NCI-H1048 (cell line): Measurements from ENCODE around the gene ZNF492.
"Not testable (repeated sequence)": the region's sequence is repeated elsewhere in the genome, so short reads cannot be mapped to it uniquely, and the experiment has no call there.

Experiments used
- DNase-seq: peaks from one replicate; lab custom pipeline; 2025; lab: John Stamatoyannopoulos, UW

ZNF492 gene

DNA sequence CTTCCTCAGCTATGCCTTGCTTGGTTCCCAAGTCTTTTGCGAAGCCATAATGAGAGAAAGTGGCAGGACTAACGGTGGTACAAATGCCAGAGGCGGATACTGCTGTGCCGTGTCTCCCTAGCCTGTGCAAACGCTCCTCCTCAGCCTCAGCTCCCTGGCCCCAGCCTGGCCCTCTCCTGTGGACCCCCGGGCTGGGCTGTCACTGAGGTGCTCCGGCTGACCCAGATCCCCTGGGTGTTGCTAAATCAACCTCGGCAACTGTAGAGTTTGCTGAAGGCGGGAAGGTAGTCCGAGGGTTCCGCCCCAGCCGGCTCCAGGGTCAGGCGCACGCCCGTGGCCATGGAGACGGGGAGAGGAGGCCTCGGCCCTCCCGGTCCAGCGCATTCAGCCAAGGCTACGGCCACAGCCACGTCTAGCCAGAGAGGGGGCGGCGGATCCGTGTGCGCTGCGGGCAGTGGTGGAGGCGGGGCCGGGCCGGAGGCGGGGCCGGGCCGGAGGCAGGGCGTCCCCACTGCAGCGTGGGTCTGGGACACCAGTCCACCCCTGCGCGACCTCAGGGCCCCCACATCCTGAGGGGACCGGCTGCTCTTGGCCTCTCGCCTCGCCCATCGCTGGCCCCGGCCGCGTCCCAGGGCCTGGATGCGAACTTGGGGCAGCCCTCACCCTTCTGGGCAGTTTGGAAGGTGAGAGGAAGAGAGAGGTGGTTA lies 16.4 kb upstream of the ZNF492 start:
- no peak for DNase-seq

DNA sequence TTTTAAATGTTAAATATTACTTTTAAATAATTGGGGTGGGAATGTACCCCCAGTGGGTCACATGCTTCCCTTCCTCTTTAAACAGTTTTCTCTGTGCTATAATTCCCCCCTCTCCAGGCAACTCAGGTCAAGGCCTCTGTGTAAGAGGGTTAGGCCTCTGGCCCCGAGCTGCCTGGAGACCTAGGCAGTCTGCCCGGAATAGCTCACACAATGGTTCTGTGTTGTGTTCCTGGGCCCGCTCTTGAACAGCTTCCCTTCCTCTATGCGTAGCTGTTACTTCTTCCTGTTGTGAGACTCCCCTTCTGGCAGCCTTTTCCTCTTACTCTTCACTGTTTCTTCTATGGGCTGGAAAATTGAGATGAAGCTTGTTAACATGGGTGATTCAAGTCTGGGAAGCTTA lies 14.8 kb upstream of the ZNF492 start:
- DNase-seq = no peak

DNA sequence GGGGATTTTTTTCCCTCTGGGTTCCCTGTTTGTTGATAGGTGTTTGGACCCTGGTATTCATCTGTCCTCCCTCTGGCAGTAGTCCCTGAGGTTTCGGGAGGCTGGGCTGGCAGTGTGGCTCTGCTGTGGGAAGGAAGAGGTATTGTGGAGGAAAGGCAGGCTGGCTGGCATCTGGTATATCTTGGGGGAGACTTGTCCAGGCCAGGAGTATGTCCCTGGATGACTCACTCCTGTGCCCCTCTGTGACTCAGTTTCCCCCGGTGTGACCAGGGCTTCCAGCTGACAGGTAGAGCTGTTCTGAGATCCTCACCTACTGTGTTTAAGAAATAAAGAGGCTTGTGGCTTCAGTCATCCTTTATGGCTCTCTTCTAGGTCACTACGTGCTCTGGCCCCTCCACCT lies 14.2 kb upstream of the ZNF492 start:
- DNase-seq = no peak

DNA sequence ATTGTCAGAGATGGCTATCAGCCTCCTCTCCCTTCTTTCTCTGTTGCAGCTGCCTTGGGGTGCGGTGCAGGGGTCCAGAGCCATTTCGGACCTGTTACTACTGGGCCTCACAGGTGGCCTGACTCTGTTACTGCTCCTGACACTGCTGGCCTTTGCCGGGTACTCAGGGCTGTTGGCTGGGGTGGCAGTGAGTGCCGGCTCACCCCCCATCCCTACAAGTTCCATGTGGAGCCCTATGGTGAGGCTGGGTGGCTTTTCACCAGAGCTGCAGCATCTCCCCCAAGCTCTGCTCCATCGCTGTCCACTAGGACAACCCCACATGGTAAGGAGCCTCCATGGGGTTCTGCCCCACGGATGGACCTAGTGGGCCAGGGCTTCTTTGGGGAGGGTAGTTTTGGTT lies 13.7 kb upstream of the ZNF492 start:
- DNase-seq = no peak

DNA sequence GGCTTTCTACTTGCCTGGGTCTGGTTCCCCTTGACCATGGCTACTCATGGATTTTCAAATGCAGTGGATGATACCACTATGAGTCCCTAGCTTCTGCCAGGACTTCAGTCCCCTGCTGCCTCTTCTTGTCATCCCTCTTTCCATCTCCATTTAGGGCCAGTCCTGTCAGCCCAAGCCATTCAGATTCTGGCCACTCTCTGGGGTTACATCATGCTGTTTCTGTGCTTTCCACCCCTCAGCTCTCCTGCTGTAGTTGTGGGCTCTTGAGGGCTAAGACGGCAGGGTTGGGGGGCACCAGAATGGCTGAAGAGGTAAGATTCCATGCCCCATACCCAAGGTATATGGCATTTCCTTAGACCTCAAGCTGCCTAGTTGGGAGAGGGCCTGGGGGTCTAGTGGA lies 13.2 kb upstream of the ZNF492 start:
- no peak for DNase-seq

DNA sequence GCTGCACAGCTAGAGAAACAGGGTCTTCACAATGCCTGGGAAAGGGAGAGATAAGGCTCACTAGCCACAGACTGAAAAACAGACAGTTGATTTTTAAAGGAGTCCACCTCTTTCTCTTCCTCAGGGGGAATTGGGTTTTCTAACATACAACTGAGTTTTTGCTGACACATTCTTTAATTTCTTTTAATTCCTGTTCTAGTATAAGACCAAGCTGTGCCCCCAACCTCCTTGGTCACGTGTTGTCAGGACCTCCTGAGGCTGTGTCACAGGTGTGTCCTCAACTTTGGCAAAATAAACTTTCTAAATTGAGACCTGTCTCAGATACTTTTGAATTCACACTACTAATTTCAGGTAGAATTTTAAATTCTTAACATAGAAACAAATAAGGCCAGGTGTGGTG lies 12.1 kb upstream of the ZNF492 start:
- no peak for DNase-seq

DNA sequence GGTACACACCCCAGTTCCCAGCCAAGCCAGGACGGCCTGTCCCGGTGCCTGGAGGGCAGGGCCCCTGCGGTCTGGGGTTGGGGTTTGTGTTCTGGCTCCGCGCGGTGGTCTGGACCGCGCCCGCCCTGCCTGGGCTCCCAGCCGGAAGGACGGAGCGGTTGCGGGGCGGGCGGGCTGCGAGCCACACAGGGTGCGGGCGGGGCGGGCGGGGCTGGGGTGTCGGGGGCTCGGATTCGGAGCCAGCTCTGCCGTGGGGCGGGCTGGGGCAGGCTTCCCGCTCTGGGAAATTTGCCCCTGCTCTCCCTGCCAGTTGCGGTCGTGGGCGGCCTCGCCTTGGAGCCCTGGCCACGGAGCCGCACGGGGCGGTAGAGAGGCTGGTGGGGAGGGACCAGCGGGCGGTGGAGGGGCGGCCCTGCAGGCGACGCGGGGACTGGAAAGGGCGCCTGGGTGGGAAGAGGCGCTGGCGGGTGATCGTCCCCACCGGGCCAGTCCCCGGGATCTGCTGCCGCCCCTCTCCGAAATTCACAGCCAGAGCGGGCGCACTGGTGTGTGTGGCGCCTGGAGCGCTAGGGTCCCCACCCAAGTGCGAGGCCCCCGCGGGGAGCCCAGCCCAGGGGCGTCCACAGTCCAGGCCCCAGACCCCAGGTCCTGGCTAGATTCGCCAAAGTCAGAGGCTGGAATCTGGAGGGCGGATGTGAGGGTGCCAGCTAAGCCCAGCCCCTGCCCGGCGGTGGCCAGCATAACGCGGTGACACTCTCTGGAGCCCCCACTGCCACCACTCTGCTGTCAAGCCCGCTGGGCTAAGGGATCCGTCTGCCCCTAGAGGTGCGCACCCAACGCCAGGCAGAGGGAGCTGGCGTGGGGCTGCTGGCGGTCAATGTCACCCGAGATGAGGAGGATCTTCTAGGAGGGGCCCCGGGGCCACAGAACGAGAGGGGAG lies 11.0 kb upstream of the ZNF492 start:
- no peak for DNase-seq

DNA sequence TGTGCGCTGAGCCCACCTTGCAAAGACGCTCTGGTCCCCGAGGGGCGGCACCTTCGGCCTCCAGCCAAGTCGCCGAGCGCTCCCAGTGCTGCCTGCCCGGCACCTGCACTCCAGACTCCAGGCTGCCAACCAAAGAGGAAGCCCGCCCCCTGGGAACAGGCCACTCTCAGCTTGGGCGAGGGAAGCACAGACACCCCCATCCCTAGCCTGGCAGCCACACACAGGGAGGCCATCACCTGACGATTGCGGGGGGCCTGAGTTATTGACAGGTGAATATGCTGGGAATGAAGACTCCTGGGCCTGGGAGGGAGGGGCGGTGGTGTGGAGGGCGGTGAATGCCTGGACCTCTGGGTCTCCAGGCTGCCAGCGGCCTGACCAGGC lies 10.3 kb upstream of the ZNF492 start:
- DNase-seq = no peak

DNA sequence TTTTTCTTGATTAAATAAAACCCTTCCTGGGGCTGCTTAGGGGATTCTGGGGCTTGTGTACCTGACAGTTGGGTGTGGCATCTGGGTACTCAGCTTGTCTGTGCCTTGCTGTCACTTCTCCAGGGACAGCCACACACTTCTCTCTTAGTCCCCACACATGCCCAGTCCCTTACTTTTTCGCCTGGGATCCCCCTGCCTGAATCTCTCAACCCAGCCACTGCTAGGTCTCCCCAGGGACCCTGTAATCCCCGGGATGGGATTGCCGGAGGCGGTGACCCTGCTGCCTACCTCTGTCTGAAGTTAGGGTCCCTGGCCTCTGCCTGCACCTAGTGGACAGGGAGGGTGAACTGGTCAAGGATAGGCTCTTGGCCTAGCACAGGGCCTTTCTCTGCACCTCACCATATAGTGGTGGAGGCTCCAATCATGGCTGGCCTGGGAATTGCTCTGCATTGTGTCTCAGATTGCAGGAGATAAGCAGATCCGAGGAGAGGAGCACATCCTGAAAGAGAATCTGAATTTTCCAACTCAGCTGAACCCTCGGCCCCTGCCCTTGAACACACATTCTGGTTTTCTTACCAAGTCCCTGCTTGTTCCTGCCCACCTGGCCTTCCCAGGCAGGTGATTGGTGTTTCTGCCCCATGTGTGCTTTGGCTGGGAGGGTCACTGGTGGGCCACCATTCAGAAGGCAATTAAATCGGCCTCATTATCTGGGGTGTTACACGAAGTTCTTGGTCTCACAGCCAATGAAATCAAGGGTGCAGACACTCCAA lies 8.7 kb upstream of the ZNF492 start:
- no peak for DNase-seq

DNA sequence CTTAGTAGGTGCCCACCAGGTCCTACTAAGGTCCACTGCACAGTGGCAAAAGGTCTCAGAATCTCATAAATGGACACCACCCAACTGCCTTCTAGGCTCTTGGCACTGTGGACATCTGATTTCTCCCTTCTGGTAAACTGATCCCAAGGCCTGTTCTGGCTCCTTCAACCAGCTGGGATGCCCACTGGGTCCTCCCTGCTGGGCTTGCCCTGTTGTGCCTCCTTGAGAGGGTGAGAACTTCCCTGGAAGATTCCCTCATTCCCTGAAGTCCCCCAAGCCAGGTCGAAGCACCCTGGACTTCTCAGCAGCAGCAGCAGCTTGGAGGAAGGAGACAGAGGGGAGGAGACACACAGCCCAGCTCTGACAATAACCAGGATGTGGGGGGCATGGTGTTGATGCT lies 6.6 kb upstream of the ZNF492 start:
- DNase-seq = no peak

DNA sequence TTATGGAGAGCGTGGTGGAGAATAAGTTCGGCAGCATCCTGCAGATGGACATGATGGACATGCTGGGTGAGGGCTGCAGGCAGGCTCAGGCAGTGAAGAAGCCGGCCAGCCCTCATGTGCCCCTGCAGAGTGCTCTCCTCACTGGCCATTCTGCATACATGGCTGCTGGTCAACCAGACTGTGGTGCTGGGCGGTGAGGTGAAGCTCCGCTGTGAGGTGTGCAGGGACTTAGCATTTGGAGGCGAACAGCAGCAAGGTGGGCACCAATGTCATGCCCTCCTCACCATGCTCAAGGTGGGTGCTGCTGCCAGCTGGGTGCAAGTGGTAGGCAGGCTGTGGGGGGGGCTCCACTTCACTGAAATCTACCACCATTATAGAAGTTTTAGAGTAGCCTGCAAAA lies 5.7 kb upstream of the ZNF492 start:
- no peak for DNase-seq

DNA sequence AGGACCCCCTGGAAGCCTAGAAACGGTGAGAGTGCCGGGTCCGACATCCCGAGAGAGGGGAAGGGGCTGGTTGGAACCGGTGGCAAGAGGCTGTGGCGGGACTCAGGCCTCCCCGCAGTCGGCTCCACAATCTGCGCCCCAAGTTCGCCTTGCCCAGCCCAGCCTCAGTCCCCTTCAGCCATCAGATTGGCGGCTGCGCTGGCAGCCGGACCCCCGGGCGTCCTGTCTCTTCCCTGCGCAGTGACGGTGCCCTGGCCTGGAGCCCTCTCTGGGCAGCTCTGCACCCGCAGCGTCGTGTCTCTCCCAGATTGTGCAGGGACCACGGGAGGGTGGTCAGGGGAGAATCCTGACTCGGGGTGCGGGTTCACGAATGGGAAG lies 315 bp downstream of the ZNF492 start:
- DNase-seq = no peak

DNA sequence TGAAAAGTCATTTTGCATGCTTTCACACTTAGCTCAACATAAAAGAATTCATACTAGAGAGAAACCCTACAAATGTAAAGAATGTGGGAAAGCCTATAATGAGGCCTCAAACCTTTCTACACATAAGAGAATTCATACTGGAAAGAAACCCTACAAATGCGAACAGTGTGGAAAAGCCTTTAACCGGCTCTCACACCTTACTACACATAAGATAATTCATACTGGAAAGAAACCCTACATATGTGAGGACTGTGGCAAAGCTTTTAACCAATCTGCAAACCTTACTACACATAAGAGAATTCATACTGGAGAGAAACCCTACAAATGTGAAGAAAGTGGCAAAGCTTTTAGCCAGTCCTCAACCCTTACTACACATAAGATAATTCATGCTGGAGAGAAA lies 51.4 kb downstream of the ZNF492 start:
- DNase-seq = not testable (repeated sequence)

DNA sequence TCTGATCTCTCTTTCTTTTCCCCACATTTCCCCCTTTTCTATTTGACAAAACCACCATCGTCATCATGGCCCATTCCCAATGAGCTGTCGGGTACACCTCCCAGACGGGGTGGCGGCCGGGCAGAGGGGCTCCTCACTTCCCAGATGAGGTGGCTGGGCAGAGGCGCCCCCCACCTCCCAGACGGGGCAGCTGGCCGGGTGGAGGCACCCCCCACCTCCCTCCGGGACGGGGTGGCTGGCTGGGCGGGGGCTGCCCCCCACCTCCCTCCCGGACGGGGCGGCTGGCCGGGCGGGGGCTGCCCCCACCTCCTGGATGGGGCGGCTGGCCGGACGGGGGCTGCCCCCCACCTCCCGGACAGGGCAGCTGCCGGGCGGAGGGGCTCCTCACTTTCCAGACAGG lies 68.5 kb downstream of the ZNF492 start:
- DNase-seq = not testable (repeated sequence)

DNA sequence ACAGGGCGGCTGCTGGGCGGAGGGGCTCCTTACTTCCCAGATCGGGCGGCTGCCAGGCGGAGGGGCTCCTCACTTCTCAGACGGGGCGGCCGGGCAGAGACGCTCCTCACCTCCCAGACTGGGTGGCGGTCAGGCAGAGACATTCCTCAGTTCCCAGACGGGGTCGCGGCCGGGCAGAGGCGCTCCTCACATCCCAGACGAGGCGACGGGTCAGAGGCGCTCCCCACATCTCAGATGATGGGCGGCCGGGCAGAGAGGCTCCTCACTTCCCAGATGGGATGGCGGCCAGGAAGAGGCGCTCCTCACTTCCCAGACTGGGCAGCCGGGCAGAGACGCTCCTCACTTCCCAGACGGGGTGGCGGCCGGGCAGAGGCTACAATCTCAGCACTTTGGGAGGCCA lies 69.0 kb downstream of the ZNF492 start:
- DNase-seq = not testable (repeated sequence)

DNA sequence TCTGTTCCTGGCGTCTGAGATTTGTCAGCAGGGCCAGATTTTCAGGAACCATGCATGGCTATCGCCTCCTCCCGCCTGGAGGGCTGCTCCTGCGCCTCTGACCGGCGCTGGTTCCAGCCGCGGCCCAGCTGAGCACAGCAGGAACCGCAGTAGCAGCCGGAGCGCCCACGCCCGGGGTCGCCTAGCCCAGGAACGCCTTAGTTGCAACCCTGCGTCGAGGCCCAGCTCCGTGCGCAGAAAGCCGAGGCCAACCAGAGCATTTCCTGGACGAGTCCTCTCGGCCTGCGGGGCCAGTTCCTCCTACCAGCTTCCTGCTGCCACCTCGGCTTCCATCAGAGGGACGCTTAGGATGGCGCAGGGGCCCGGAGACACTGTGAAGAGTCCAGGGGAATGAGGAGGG lies 74.9 kb downstream of the ZNF492 start:
- no peak for DNase-seq
